Memory B cell (primary cell): ENCODE results near the gene KCNF1.
A peak's percentile ranks its signal among the peaks of the same experiment; 100 is the strongest.

Source experiments
- ATAC-seq: fragments of 150-1000 bp; cut with Tn5 transposase; 2 replicates; pipeline ENCODE4 v1.10.0; 2021; ENCODE audit warnings: low read depth, mild to moderate bottlenecking, moderate library complexity
- DNase-seq, 2 donors: peaks; one replicate each; pipeline ENCODE4 v3.0.0; 2022; ENCODE audit warnings: low spot score in 2 of 2
- H3K27ac Mint-ChIP-seq: one replicate; pipeline ENCODE4 v1.8.0; 2022; ENCODE audit warnings: mild to moderate bottlenecking, moderate library complexity, mixed read lengths
- H3K27me3 Mint-ChIP-seq: one replicate; pipeline ENCODE4 v1.8.0; 2022; ENCODE audit warnings: mixed read lengths
- H3K36me3 Mint-ChIP-seq: one replicate; pipeline ENCODE4 v1.8.0; 2022; ENCODE audit warnings: mild to moderate bottlenecking, mixed read lengths
- H3K4me1 Mint-ChIP-seq: one replicate; pipeline ENCODE4 v1.8.0; 2022; ENCODE audit warnings: mixed read lengths
- H3K4me3 Mint-ChIP-seq: one replicate; pipeline ENCODE4 v1.8.0; 2022; ENCODE audit warnings: mild to moderate bottlenecking, moderate library complexity, mixed read lengths
- H3K9me3 Mint-ChIP-seq: one replicate; pipeline ENCODE4 v1.8.0; 2022; ENCODE audit warnings: mixed read lengths

KCNF1 gene

GRCh38 chr2:10904455-10904854 is 7.3 kb upstream of the KCNF1 start:
- ATAC-seq (no peak), DNase-seq (no peak)
- Mint-ChIP-seq H3K4me1 (peaks cover 2% of the 10 kb centered on the region), H3K27ac (no peak overlapping the region), H3K36me3 (no peaks in the 10 kb centered on the region), H3K9me3 (peaks cover 4% of the 10 kb centered on the region), H3K27me3 (peaks cover 3% of the 10 kb centered on the region), H3K4me3 (no peak overlapping the region)

- DNase-seq: no peak
- Mint-ChIP-seq H3K4me3 (no peak overlapping the region), H3K4me1 (peaks cover 2% of the 10 kb centered on the region), H3K27ac (no peak overlapping the region), H3K9me3 (peaks cover 4% of the 10 kb centered on the region), H3K36me3 (no peaks in the 10 kb centered on the region), H3K27me3 (peaks cover 5% of the 10 kb centered on the region)
- ATAC-seq: no peak
Observed at GRCh38 chr2:10905006-10905861, 6.5 kb upstream of the KCNF1 start.

- Mint-ChIP-seq H3K4me1 (peaks cover 3% of the 10 kb centered on the region), H3K27ac (no peak overlapping the region), H3K27me3 (peaks cover 8% of the 10 kb centered on the region), H3K9me3 (peaks cover 4% of the 10 kb centered on the region), H3K4me3 (no peak overlapping the region), H3K36me3 (no peaks in the 10 kb centered on the region)
- ATAC-seq (no peak), DNase-seq (no peak)
Observed at GRCh38 chr2:10905862-10906143, 5.9 kb upstream of the KCNF1 start.

GRCh38 chr2:10906926-10907625 is 4.7 kb upstream of the KCNF1 start:
- ATAC-seq: no peak
- H3K27me3 Mint-ChIP-seq: peaks cover 10% of the 10 kb centered on the region
- no peaks in the 10 kb centered on the region for H3K36me3 Mint-ChIP-seq
- no peak overlapping the region for H3K4me3 Mint-ChIP-seq
- peaks cover 6% of the 10 kb centered on the region for H3K4me1 Mint-ChIP-seq
- H3K9me3 Mint-ChIP-seq: peaks cover 4% of the 10 kb centered on the region
- DNase-seq: no peak
- no peak overlapping the region for H3K27ac Mint-ChIP-seq

- Mint-ChIP-seq H3K4me3 (no peak overlapping the region), H3K36me3 (no peaks in the 10 kb centered on the region), H3K9me3 (peaks cover 4% of the 10 kb centered on the region), H3K27ac (no peak overlapping the region), H3K27me3 (peaks cover 17% of the 10 kb centered on the region), H3K4me1 (peaks cover 6% of the 10 kb centered on the region)
- DNase-seq (no peak), ATAC-seq (no peak)
Observed at GRCh38 chr2:10908195-10908594, 3.5 kb upstream of the KCNF1 start.

GRCh38 chr2:10909050-10909995 is 2.4 kb upstream of the KCNF1 start:
- Mint-ChIP-seq H3K4me1 (peaks cover 6% of the 10 kb centered on the region), H3K9me3 (peaks cover 1% of the 10 kb centered on the region), H3K36me3 (no peaks in the 10 kb centered on the region), H3K27ac (no peak overlapping the region), H3K4me3 (no peak overlapping the region), H3K27me3 (peaks cover 20% of the 10 kb centered on the region)
- DNase-seq (no peak), ATAC-seq (peak; percentile 19)

GRCh38 chr2:10909996-10910341 is 1.8 kb upstream of the KCNF1 start:
- Mint-ChIP-seq H3K9me3 (no peaks in the 10 kb centered on the region), H3K36me3 (no peaks in the 10 kb centered on the region), H3K4me1 (peaks cover 6% of the 10 kb centered on the region), H3K27me3 (peaks cover 23% of the 10 kb centered on the region), H3K27ac (no peak overlapping the region), H3K4me3 (no peak overlapping the region)
- DNase-seq (no peak), ATAC-seq (no peak)

- no peaks in the 10 kb centered on the region for H3K36me3 Mint-ChIP-seq
- H3K27me3 Mint-ChIP-seq: peaks cover 25% of the 10 kb centered on the region
- DNase-seq (no peak), ATAC-seq (no peak)
- peaks cover 6% of the 10 kb centered on the region for H3K4me1 Mint-ChIP-seq
- H3K27ac Mint-ChIP-seq: no peak overlapping the region
- H3K4me3 Mint-ChIP-seq: no peak overlapping the region
- H3K9me3 Mint-ChIP-seq: no peaks in the 10 kb centered on the region
Observed at GRCh38 chr2:10910625-10911024, 1.1 kb upstream of the KCNF1 start.

- Mint-ChIP-seq H3K27me3 (peaks cover 30% of the 10 kb centered on the region), H3K4me3 (no peak overlapping the region), H3K9me3 (no peaks in the 10 kb centered on the region), H3K27ac (no peak overlapping the region), H3K4me1 (peaks cover 4% of the 10 kb centered on the region), H3K36me3 (no peaks in the 10 kb centered on the region)
- ATAC-seq (no peak), DNase-seq (no peak)
Observed at GRCh38 chr2:10912076-10912731, 470 bp downstream of the KCNF1 start.

GRCh38 chr2:10912796-10913455 is 1.2 kb downstream of the KCNF1 start:
- ATAC-seq (no peak), DNase-seq (no peak)
- Mint-ChIP-seq H3K4me3 (no peak overlapping the region), H3K27ac (no peak overlapping the region), H3K4me1 (peaks cover 3% of the 10 kb centered on the region), H3K36me3 (no peaks in the 10 kb centered on the region), H3K9me3 (peaks cover under 1% of the 10 kb centered on the region), H3K27me3 (peaks cover 33% of the 10 kb centered on the region)

- Mint-ChIP-seq H3K27ac (no peak overlapping the region), H3K36me3 (no peaks in the 10 kb centered on the region), H3K4me1 (peaks cover 3% of the 10 kb centered on the region), H3K27me3 (peaks cover 32% of the 10 kb centered on the region), H3K9me3 (peaks cover 3% of the 10 kb centered on the region), H3K4me3 (no peak overlapping the region)
- DNase-seq (no peak), ATAC-seq (no peak)
Observed at GRCh38 chr2:10913501-10914271, 2.0 kb downstream of the KCNF1 start.

GRCh38 chr2:10914272-10914693 is 2.5 kb downstream of the KCNF1 start:
- DNase-seq (no peak), ATAC-seq (no peak)
- H3K36me3 Mint-ChIP-seq: no peaks in the 10 kb centered on the region
- H3K9me3 Mint-ChIP-seq: peaks cover 3% of the 10 kb centered on the region
- peaks cover 32% of the 10 kb centered on the region for H3K27me3 Mint-ChIP-seq
- H3K4me3 Mint-ChIP-seq: no peak overlapping the region
- H3K4me1 Mint-ChIP-seq: peaks cover 3% of the 10 kb centered on the region
- no peak overlapping the region for H3K27ac Mint-ChIP-seq

- no peak overlapping the region for H3K4me3 Mint-ChIP-seq
- H3K27me3 Mint-ChIP-seq: peaks cover 32% of the 10 kb centered on the region
- H3K4me1 Mint-ChIP-seq: peaks cover 8% of the 10 kb centered on the region
- no peak for DNase-seq
- no peak for ATAC-seq
- H3K36me3 Mint-ChIP-seq: no peaks in the 10 kb centered on the region
- no peak overlapping the region for H3K27ac Mint-ChIP-seq
- peaks cover 3% of the 10 kb centered on the region for H3K9me3 Mint-ChIP-seq
Observed at GRCh38 chr2:10915236-10915635, 3.5 kb downstream of the KCNF1 start.
